CD4-positive, CD25-positive, alpha-beta regulatory T cell (primary cell): ENCODE results near the gene PPP2R5D. TPM values are rescaled to one million over a fixed set of nuclear protein-coding genes. Genes with fewer than 3 reads are reported as not detected.

Source experiments
- ATAC-seq, 2 donors: fragments of 150-1000 bp; cut with Tn5 transposase; one replicate each; pipeline ENCODE4 v1.10.0; 2021; ENCODE audit warnings: low read depth in 2 of 2, moderate number of reproducible peaks in 2 of 2, moderate library complexity in 1 of 2
- DNase-seq, 3 donors: peaks; one replicate each; pipeline versions ENCODE4 v3.0.0 to v3.0.0-alpha.2; 2012 to 2022; ENCODE audit warnings: mixed read lengths in 1 of 3
- H3K27ac ChIP-seq: one replicate; pipeline ENCODE4 v1.7.0; 2013; ENCODE audit warnings: mild to moderate bottlenecking, low read length; ENCODE audit not compliant: insufficient read depth, poor library complexity, severe bottlenecking
- H3K27me3 ChIP-seq: one replicate; pipeline ENCODE4 v1.7.0; 2013; ENCODE audit warnings: low read length; ENCODE audit not compliant: control insufficient read depth, insufficient read depth
- H3K36me3 ChIP-seq: one replicate; pipeline ENCODE4 v1.7.0; 2013; ENCODE audit warnings: mild to moderate bottlenecking, low read length, moderate library complexity; ENCODE audit not compliant: control insufficient read depth, insufficient read depth
- H3K4me1 ChIP-seq: 2 replicates; pipeline ENCODE4 v1.7.0; 2013; ENCODE audit warnings: mild to moderate bottlenecking, low read length; ENCODE audit not compliant: insufficient read depth, control insufficient read depth, poor library complexity, severe bottlenecking
- H3K4me3 ChIP-seq: one replicate; pipeline ENCODE4 v1.7.0; 2013; ENCODE audit warnings: low read depth, mild to moderate bottlenecking, low read length, moderate library complexity
- H3K9me3 ChIP-seq, 2 experiments: 1 replicate in 1 of 2; 2 replicates in 1 of 2; pipeline ENCODE4 v1.7.0; 2013; ENCODE audit warnings: low read length in 2 of 2, mild to moderate bottlenecking in 1 of 2, moderate library complexity in 1 of 2; ENCODE audit not compliant: control insufficient read depth in 2 of 2
- H3K27ac Mint-ChIP-seq, 3 donors: one replicate each; pipeline ENCODE4 v1.8.0; 2020 to 2022; ENCODE audit warnings: mild to moderate bottlenecking in 3 of 3, mixed read lengths in 3 of 3, moderate library complexity in 2 of 3
- H3K27me3 Mint-ChIP-seq: one replicate; pipeline ENCODE4 v1.8.0; 2022; ENCODE audit warnings: mild to moderate bottlenecking, mixed read lengths
- H3K36me3 Mint-ChIP-seq: one replicate; pipeline ENCODE4 v1.8.0; 2020; ENCODE audit warnings: mixed read lengths
- H3K4me1 Mint-ChIP-seq, 4 donors: one replicate each; pipeline ENCODE4 v1.8.0; 2020 to 2022; ENCODE audit warnings: mixed read lengths in 4 of 4, mild to moderate bottlenecking in 1 of 4
- H3K4me3 Mint-ChIP-seq, 4 donors: one replicate each; pipeline ENCODE4 v1.8.0; 2020 to 2022; ENCODE audit warnings: mild to moderate bottlenecking in 4 of 4, mixed read lengths in 4 of 4, moderate library complexity in 3 of 4
- H3K9me3 Mint-ChIP-seq, 7 donors: one replicate each; pipeline ENCODE4 v1.8.0; 2020 to 2022; ENCODE audit warnings: mixed read lengths in 7 of 7, mild to moderate bottlenecking in 3 of 7, moderate library complexity in 2 of 7
- polyA plus RNA-seq, 4 donors: library from polyadenylated mRNA; unstranded; fragments of 300-500 nt; fragmentation: Illumina TruSeq; gene quantifications; one replicate each; pipeline ENCODE4 v1.2.3, GENCODE V29; 2021
- total RNA-seq: library from RNA; stranded (reverse); gene quantifications from one replicate; pipeline ENCODE4 v1.2.3, GENCODE V29; 2022

PPP2R5D gene
- total and polyA plus RNA-seq, 5 donors from 2014 or later: 23.0 to 35.4 (median 26.3) TPM

DNA sequence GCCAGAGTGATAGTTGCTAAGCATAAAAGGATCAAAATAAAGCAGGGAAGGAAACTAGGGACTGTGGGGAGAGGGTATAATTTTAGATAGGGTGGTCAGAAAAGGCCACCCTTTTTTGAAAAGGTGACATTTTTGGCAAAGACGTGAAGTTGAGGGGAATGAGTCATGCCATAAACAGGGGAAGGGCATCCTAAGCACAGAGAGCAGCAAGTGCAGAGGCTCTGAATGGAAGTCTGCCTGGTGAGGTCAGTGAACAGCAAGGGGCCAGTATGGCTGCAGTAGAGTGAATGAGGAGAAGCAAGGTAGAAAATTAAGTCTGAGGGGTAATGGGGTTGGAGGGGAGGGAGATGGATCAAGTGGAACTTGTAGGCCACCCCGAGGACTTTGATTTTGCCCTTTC lies 77.5 kb downstream of the PPP2R5D start:
- no peak for DNase-seq
- Mint-ChIP-seq H3K4me3 (peak overlapping the region; percentile 28 to 99 (median 95)), H3K4me1 (peaks cover 7 to 46% (median 25%) of the 10 kb centered on the region in 4 donors), H3K36me3 (peaks cover 33% of the 10 kb centered on the region), H3K27me3 (peaks cover 4% of the 10 kb centered on the region), H3K27ac (no peak overlapping the region), H3K9me3 (no peaks in the 10 kb centered on the region)
- Histone ChIP-seq H3K27ac (no peak overlapping the region), H3K4me3 (no peak overlapping the region), H3K36me3 (peaks cover 16% of the 10 kb centered on the region), H3K27me3 (no peaks in the 10 kb centered on the region), H3K9me3 (no peaks in the 10 kb centered on the region), H3K4me1 (peaks cover 22% of the 10 kb centered on the region)
- ATAC-seq: no peak

Other genes with a start within 250 kb of the PPP2R5D start
- 89.2 TPM for gene TBCC, start 238.5 kb upstream of the PPP2R5D start, total RNA-seq
- 100 to 1,000 TPM; 117 to 136 (median 134) TPM for gene TBCC, start 238.5 kb upstream of the PPP2R5D start, polyA plus RNA-seq
- 47.0 TPM for gene BICRAL, start 202.5 kb upstream of the PPP2R5D start, total RNA-seq
- 1 to 10 TPM; 3.3 to 3.8 (median 3.4) TPM for gene BICRAL, start 202.5 kb upstream of the PPP2R5D start, polyA plus RNA-seq
- 64.4 TPM for gene RPL7L1, start 105.0 kb upstream of the PPP2R5D start, total RNA-seq
- 10 to 100 TPM; 48.4 to 60.9 (median 54.2) TPM for gene RPL7L1, start 105.0 kb upstream of the PPP2R5D start, polyA plus RNA-seq
- gene PTCRA, start 68.5 kb upstream of the PPP2R5D start, total RNA-seq: 1.1 TPM
- gene PTCRA, start 68.5 kb upstream of the PPP2R5D start, polyA plus RNA-seq: not detected
- 42.9 TPM for gene CNPY3, start 55.1 kb upstream of the PPP2R5D start, total RNA-seq
- 10 to 100 TPM; 79.2 to 88.8 (median 84.4) TPM for gene CNPY3, start 55.1 kb upstream of the PPP2R5D start, polyA plus RNA-seq
- 0.99 TPM for gene GNMT, start 23.8 kb upstream of the PPP2R5D start, total RNA-seq
- gene GNMT, start 23.8 kb upstream of the PPP2R5D start, polyA plus RNA-seq: under 1 TPM in 1 of 4 donors, not detected in 3; 0.22 TPM
- 20.6 TPM for gene PEX6, start 5.4 kb upstream of the PPP2R5D start, total RNA-seq
- 10 to 100 TPM; 10.9 to 20.7 (median 15.2) TPM for gene PEX6, start 5.4 kb upstream of the PPP2R5D start, polyA plus RNA-seq
- gene MEA1, start 29.4 kb downstream of the PPP2R5D start, total RNA-seq: 27.6 TPM
- gene MEA1, start 29.4 kb downstream of the PPP2R5D start, polyA plus RNA-seq: 100 to 1,000 TPM in 1 of 4 donors, 10 to 100 TPM in 3; 71.5 to 121 (median 79.3) TPM
- 38.6 TPM for gene KLHDC3, start 29.7 kb downstream of the PPP2R5D start, total RNA-seq
- gene KLHDC3, start 29.7 kb downstream of the PPP2R5D start, polyA plus RNA-seq: 100 to 1,000 TPM; 119 to 130 (median 126) TPM
- gene RRP36, start 37.1 kb downstream of the PPP2R5D start, total RNA-seq: 33.3 TPM
- 10 to 100 TPM; 61.9 to 82.2 (median 71.6) TPM for gene RRP36, start 37.1 kb downstream of the PPP2R5D start, polyA plus RNA-seq
- 7.7 TPM for gene CUL7, start 69.3 kb downstream of the PPP2R5D start, total RNA-seq
- 1 to 10 TPM; 2.1 to 3.5 (median 2.4) TPM for gene CUL7, start 69.3 kb downstream of the PPP2R5D start, polyA plus RNA-seq
- gene MRPL2, start 74.9 kb downstream of the PPP2R5D start, total RNA-seq: 29.3 TPM
- 10 to 100 TPM; 45.2 to 52.6 (median 48.3) TPM for gene MRPL2, start 74.9 kb downstream of the PPP2R5D start, polyA plus RNA-seq
- 33.5 TPM for gene KLC4, start 75.1 kb downstream of the PPP2R5D start, total RNA-seq
- 10 to 100 TPM in 3 of 4 donors, 1 to 10 TPM in 1; 9.3 to 15.5 (median 12.6) TPM for gene KLC4, start 75.1 kb downstream of the PPP2R5D start, polyA plus RNA-seq
- 2.3 TPM for gene PTK7, start 91.7 kb downstream of the PPP2R5D start, total RNA-seq
- under 1 TPM in 1 of 4 donors, not detected in 3; 0.25 TPM for gene PTK7, start 91.7 kb downstream of the PPP2R5D start, polyA plus RNA-seq
- gene SRF, start 186.7 kb downstream of the PPP2R5D start, total RNA-seq: 24.0 TPM
- 1 to 10 TPM; 3.3 to 5.8 (median 4.5) TPM for gene SRF, start 186.7 kb downstream of the PPP2R5D start, polyA plus RNA-seq
- 81.2 TPM for gene CUL9, start 197.6 kb downstream of the PPP2R5D start, total RNA-seq
- 10 to 100 TPM; 22.5 to 26.0 (median 23.8) TPM for gene CUL9, start 197.6 kb downstream of the PPP2R5D start, polyA plus RNA-seq
- 36.6 TPM for gene DNPH1, start 244.9 kb downstream of the PPP2R5D start, total RNA-seq
- 100 to 1,000 TPM; 190 to 234 (median 206) TPM for gene DNPH1, start 244.9 kb downstream of the PPP2R5D start, polyA plus RNA-seq